Hepatocyte (in vitro differentiated cells): ENCODE results near the gene NEMP1. TPM values are rescaled to one million over a fixed set of nuclear protein-coding genes. Genes with fewer than 3 reads are reported as not detected.

Experiments
- DNase-seq: peaks from one replicate; pipeline ENCODE4 v3.0.0-alpha.2; 2016; ENCODE audit warnings: low spot score
- H2AFZ ChIP-seq: fragments of 200-600 bp; sonication (generic); 2 replicates; pipeline ENCODE4 v1.6.0; 2016; ENCODE audit warnings: antibody characterized with exemption, mild to moderate bottlenecking
- H3K27ac ChIP-seq: fragments of 200-600 bp; sonication (generic); 2 replicates; pipeline ENCODE4 v1.5.1; 2016; ENCODE audit warnings: mild to moderate bottlenecking
- H3K27me3 ChIP-seq: fragments of 200-600 bp; sonication (generic); 2 replicates; pipeline ENCODE4 v1.6.1; 2016
- H3K36me3 ChIP-seq: fragments of 200-600 bp; sonication (generic); replicated peaks from 2 replicates; pipeline ENCODE4 v1.5.1; 2016; ENCODE audit warnings: low read depth; ENCODE audit not compliant: insufficient read depth
- H3K4me1 ChIP-seq: fragments of 200-600 bp; sonication (generic); 2 replicates; pipeline ENCODE4 v1.5.1; 2016; ENCODE audit warnings: mild to moderate bottlenecking, moderate library complexity; ENCODE audit not compliant: insufficient read depth
- H3K4me2 ChIP-seq: fragments of 200-600 bp; sonication (generic); 2 replicates; pipeline ENCODE4 v1.6.0; 2016
- H3K4me3 ChIP-seq: fragments of 200-600 bp; sonication (generic); 2 replicates; pipeline ENCODE4 v1.5.1; 2016; ENCODE audit warnings: mild to moderate bottlenecking
- H3K79me2 ChIP-seq: fragments of 200-600 bp; sonication (generic); 2 replicates; pipeline ENCODE4 v1.6.0; 2017; ENCODE audit warnings: mild to moderate bottlenecking
- H3K9me2 ChIP-seq: fragments of 200-600 bp; sonication (generic); replicated peaks from 2 replicates; pipeline ENCODE4 v1.6.0; 2017; ENCODE audit warnings: mild to moderate bottlenecking; ENCODE audit not compliant: insufficient read depth
- H3K9me3 ChIP-seq: fragments of 200-600 bp; sonication (generic); 2 replicates; pipeline ENCODE4 v1.5.1; 2016; ENCODE audit warnings: low read depth, mild to moderate bottlenecking
- H4K20me1 ChIP-seq: fragments of 200-600 bp; sonication (generic); 2 replicates; pipeline ENCODE4 v1.6.0; 2016; ENCODE audit warnings: mild to moderate bottlenecking; ENCODE audit not compliant: insufficient read depth, poor library complexity, severe bottlenecking
- EZH2 ChIP-seq: fragments of 200-600 bp; sonication (generic); IDR thresholded peaks from 2 replicates; pipeline ENCODE4 v1.6.1; 2016; ENCODE audit warnings: antibody characterized with exemption, mild to moderate bottlenecking, borderline replicate concordance
- EZH2phosphoT487 ChIP-seq: fragments of 200-600 bp; sonication (generic); IDR thresholded peaks from one replicate; pipeline ENCODE4 v1.6.1; 2018; ENCODE audit warnings: antibody characterized with exemption, mild to moderate bottlenecking, low read depth, moderate library complexity; ENCODE audit not compliant: unreplicated experiment, severe bottlenecking
- WGBS: methylation state at CpG from one replicate; pipeline ENCODE4 v1.1.6; 2016; ENCODE audit warnings: low lambda C conversion rate; ENCODE audit errors: missing lambda C conversion rate; 5-methylcytosine and 5-hydroxymethylcytosine counted together
- polyA plus RNA-seq: library from polyadenylated mRNA; unstranded; fragments of >200 nt; fragmentation: Nextera tagmentation; extraction: Ambion mirVana; gene quantifications from 2 replicates; pipeline ENCODE4 v1.2.1, GENCODE V29; 2016
- total RNA-seq: library from RNA; depleted of rRNA; stranded (reverse); fragments of >200 nt; gene quantifications from 2 replicates; pipeline ENCODE4 v1.2.3, GENCODE V29; 2014
- TF ChIP-seq, protein P1 (sequence below): fragments of 200-600 bp; sonication (generic); IDR thresholded peaks from 2 replicates; pipeline ENCODE4 v1.5.1; 2016; ENCODE audit warnings: antibody characterized with exemption, mild to moderate bottlenecking; ENCODE audit not compliant: poor library complexity

NEMP1 gene, protein sequence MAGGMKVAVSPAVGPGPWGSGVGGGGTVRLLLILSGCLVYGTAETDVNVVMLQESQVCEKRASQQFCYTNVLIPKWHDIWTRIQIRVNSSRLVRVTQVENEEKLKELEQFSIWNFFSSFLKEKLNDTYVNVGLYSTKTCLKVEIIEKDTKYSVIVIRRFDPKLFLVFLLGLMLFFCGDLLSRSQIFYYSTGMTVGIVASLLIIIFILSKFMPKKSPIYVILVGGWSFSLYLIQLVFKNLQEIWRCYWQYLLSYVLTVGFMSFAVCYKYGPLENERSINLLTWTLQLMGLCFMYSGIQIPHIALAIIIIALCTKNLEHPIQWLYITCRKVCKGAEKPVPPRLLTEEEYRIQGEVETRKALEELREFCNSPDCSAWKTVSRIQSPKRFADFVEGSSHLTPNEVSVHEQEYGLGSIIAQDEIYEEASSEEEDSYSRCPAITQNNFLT
- 8.3 and 9.3 TPM in 2 replicates for total RNA-seq
- 3.0 and 6.2 TPM in 2 replicates for polyA plus RNA-seq

DNA sequence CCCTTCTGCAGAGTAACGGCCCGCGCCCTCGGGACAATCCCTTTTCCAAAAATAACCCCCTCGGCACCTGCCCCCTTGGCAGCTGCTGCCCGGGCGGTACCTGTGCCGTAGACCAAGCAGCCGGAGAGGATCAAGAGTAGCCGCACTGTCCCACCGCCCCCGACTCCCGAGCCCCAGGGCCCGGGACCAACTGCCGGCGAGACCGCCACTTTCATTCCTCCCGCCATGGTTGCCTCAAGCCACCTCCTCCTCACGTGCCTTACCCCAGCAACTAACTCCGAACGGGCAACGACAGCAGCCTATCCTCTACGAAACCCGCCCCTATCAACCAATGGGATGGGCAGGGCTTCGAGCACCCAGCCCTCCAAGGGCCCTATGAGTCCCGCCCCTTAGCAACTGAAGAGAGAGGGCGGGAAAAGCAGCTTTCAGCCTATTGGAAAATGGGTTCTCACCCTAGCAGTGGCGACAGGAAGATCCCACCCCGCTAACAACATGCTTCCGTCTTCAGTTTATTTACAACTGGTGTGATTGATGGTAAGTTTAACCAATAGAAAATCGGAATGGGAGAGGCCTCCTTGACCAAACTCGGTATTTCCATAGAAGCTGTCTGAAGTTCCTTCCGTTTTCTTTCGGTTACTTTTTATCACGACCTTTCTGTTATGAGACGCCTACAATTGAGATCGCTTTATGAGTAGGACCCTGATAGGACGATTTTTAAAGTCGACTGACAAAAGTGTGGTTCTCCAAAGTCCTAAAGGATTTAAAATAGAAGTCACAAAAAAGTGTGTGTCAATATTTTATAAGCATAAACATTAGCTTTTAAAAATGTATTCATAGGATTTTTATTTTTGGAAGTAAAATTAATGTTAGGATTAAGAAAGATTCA is at the start of gene NEMP1:
TSS of gene NEMP1 (minus strand) at position 273 of the 886 bp plus-strand sequence. CDS start at position 227, 46 bp downstream.
- Histone ChIP-seq H3K4me1 (peaks cover 5% of the 10 kb centered on the region), H3K9me3 (no peaks in the 10 kb centered on the region), H3K4me3 (peak within 1 kb of the TSS; percentile 40), H2AFZ (peak within 1 kb of the TSS; percentile 23), H3K4me2 (peak within 1 kb of the TSS; percentile 85), H3K79me2 (peaks cover 33% of the 10 kb centered on the region), H3K27ac (peak within 1 kb of the TSS; percentile 80), H4K20me1 (no peaks in the 10 kb centered on the region), H3K27me3 (no peaks in the 10 kb centered on the region), H3K36me3 (no peaks in the 10 kb centered on the region), H3K9me2 (no peaks in the 10 kb centered on the region)
- DNase-seq, result peak; percentile 99
- 2% methylated on average over 38 of the region's 39 CpGs for WGBS
- no peak for TF ChIP-seq EZH2
- no peak for TF ChIP-seq EZH2phosphoT487
- TF ChIP-seq, protein P1, sequence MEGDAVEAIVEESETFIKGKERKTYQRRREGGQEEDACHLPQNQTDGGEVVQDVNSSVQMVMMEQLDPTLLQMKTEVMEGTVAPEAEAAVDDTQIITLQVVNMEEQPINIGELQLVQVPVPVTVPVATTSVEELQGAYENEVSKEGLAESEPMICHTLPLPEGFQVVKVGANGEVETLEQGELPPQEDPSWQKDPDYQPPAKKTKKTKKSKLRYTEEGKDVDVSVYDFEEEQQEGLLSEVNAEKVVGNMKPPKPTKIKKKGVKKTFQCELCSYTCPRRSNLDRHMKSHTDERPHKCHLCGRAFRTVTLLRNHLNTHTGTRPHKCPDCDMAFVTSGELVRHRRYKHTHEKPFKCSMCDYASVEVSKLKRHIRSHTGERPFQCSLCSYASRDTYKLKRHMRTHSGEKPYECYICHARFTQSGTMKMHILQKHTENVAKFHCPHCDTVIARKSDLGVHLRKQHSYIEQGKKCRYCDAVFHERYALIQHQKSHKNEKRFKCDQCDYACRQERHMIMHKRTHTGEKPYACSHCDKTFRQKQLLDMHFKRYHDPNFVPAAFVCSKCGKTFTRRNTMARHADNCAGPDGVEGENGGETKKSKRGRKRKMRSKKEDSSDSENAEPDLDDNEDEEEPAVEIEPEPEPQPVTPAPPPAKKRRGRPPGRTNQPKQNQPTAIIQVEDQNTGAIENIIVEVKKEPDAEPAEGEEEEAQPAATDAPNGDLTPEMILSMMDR, result no peak

DNA sequence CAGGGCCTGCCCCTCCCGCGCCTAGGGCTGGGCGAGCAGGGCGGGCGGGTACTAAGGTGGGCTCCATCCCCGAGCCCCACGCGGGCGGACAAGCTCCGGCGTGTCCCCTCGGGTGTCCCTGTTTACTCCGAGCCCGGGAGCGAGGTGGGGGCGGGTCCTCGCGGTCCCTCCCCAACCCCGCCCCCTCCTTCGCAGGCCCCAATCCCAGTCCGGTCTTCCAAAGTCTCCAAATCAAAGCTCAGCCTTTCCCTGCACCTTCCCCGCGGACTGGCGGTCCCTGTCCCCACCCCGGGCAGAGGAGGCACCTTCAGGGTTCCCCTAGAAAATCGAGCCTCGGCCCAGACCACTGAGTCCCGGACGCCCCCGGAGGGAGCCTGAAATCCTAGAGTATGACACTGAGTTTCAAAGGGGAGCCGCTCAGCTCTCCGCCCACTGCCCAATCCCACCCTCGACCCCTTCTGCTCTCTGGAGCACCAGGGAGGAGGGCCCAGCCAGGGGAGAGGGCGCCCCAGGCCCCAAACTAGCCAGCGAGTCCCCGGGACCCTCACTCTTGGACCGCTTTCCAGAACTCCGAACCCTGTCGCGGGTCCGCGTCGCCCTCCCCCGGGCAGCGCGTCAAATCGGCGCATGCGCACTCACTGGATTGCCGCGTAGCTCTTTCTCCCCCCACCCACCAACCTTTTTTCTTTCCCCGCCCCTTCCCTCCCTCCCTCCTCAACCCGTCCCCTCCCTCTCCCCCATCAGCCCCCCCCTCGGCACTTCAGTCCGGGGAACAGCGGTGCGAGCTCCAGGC is 49.3 kb upstream of the NEMP1 start, which contains the start of gene LRP1:
TSS of gene LRP1 (plus strand) at position 758 of the 793 bp plus-strand sequence. CDS start 482 bp downstream, outside the sequence.
- H3K27me3 ChIP-seq, result no peaks in the 10 kb centered on the region
- TF ChIP-seq, protein P1, result no peak
- no peak for TF ChIP-seq EZH2
- no peak for TF ChIP-seq EZH2phosphoT487
- no peaks in the 10 kb centered on the region for H3K36me3 ChIP-seq
- H3K4me1 ChIP-seq, result peaks cover 39% of the 10 kb centered on the region
- peak within 1 kb of the TSS; percentile 92 for H3K4me2 ChIP-seq
- H3K79me2 ChIP-seq, result peaks cover 46% of the 10 kb centered on the region
- H3K4me3 ChIP-seq, result peak within 1 kb of the TSS; percentile 79
- 1% methylated on average over 17 of the region's 57 CpGs for WGBS
- peak; percentile 94 for DNase-seq
- no peaks in the 10 kb centered on the region for H3K9me3 ChIP-seq
- H2AFZ ChIP-seq, result peak within 1 kb of the TSS; percentile 83
- no peaks in the 10 kb centered on the region for H3K9me2 ChIP-seq
- H4K20me1 ChIP-seq, result peaks cover 25% of the 10 kb centered on the region
- H3K27ac ChIP-seq, result peak within 1 kb of the TSS; percentile 98

DNA sequence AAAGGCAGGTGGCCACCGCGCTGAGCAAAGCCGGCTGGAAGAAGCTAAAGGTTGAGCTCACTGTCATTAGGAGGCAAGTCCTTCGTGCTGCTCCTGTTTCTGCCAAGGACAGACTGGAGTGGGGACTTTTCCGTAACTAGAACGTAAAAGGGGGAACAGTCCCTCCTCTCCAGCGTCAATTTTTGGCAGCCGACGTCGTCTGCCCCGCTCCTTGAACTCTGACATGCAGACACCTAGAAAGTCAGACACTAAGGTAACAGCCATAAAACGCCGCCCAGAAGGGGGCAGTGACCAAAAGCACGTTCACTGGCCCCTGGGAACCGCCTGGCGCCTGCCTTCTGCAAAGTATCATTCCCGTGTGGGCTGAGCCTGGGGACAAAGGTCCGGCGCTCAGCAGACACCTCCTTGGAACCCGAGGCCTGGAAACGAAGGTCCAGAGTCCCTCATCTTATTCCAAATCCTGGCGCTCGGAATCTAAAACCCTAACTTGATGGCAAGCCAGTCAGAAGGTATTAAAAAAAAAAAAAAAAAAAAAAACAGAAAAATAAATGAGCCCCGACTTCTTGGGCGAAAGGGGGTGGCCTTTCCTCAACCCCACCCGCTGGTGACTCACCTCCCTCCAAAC is 48.6 kb upstream of the NEMP1 start:
- Histone ChIP-seq H3K9me2 (no peaks in the 10 kb centered on the region), H2AFZ (peak overlapping the region; percentile 83), H3K9me3 (no peaks in the 10 kb centered on the region), H3K4me2 (peak overlapping the region; percentile 92), H3K4me3 (peak overlapping the region; percentile 79), H3K4me1 (peaks cover 32% of the 10 kb centered on the region), H3K27ac (peak overlapping the region; percentile 98), H4K20me1 (peaks cover 17% of the 10 kb centered on the region), H3K79me2 (peaks cover 39% of the 10 kb centered on the region), H3K36me3 (no peaks in the 10 kb centered on the region), H3K27me3 (no peaks in the 10 kb centered on the region)
- peak; percentile 89 for DNase-seq
- 4% methylated on average over 23 of the region's 26 CpGs for WGBS
- no peak for TF ChIP-seq EZH2phosphoT487
- TF ChIP-seq, protein P1, result peak; percentile 39
